HepG2 (cell line): ENCODE data around the gene TJAP1. TPM values are rescaled to one million over a fixed set of nuclear protein-coding genes. Genes with fewer than 3 reads are reported as not detected.

Experiments
- AKAP8 ChIP-seq: sonication (generic); formaldehyde crosslinking; IDR thresholded peaks from 2 replicates; pipeline ENCODE4 v1.5.1; 2020; ENCODE audit warnings: mild to moderate bottlenecking, missing genetic modification reagents
- GPN1 ChIP-seq: sonication (generic); formaldehyde crosslinking; IDR thresholded peaks from 2 replicates; pipeline ENCODE4 v1.5.1; 2020; ENCODE audit warnings: missing genetic modification reagents, borderline replicate concordance
- KLF6 ChIP-seq: IDR thresholded peaks from 2 replicates; pipeline ENCODE4 v1.8.0; 2016; ENCODE audit warnings: missing biosample characterization, missing genetic modification reagents
- NONO ChIP-seq, 2 experiments: fragments of 450-650 bp in 1 of 2; sonication (generic) in 1 of 2; formaldehyde crosslinking in 1 of 2; IDR thresholded peaks in 1 of 2; conservative IDR thresholded peaks in 1 of 2; 2 replicates each; pipeline versions ENCODE4 v1.6.1 to v1.8.0; 2017 to 2022; ENCODE audit warnings: mild to moderate bottlenecking in 1 of 2, missing genetic modification reagents in 1 of 2, moderate library complexity in 1 of 2
- PHF8 ChIP-seq: sonication (generic); formaldehyde crosslinking; IDR thresholded peaks from 2 replicates; pipeline ENCODE4 v1.5.0; 2020; ENCODE audit warnings: missing genetic modification reagents
- SMYD3 ChIP-seq: sonication (generic); formaldehyde crosslinking; IDR thresholded peaks from 2 replicates; pipeline ENCODE4 v1.8.1; 2023; ENCODE audit warnings: mild to moderate bottlenecking, missing genetic modification reagents
- ZKSCAN5 ChIP-seq: sonication (generic); formaldehyde crosslinking; IDR thresholded peaks from 2 replicates; pipeline ENCODE4 v1.5.1; 2020; ENCODE audit warnings: mild to moderate bottlenecking, missing genetic modification reagents
- ZNF296 ChIP-seq: sonication (generic); formaldehyde crosslinking; conservative IDR thresholded peaks from 2 replicates; pipeline ENCODE4 v1.5.0; 2020; ENCODE audit warnings: mild to moderate bottlenecking, missing genetic modification reagents
- ZNF382 ChIP-seq: sonication (generic); formaldehyde crosslinking; IDR thresholded peaks from 2 replicates; pipeline ENCODE4 v1.5.0; 2020; ENCODE audit warnings: missing genetic modification reagents, mild to moderate bottlenecking, borderline replicate concordance
- ZNF687 ChIP-seq: sonication (generic); formaldehyde crosslinking; IDR thresholded peaks from 2 replicates; pipeline ENCODE4 v1.5.1; 2020; ENCODE audit warnings: mild to moderate bottlenecking, missing genetic modification reagents, moderate library complexity
- polyA plus RNA-seq, 8 experiments: library from polyadenylated mRNA; depleted of rRNA in 3 of 8; stranded (reverse) in 7 of 8; unstranded in 1 of 8; fragments of >200 nt; fragmentation: Illumina TruSeq in 4 of 8; extraction: Trizol in 4 of 8; gene quantifications; 2 replicates each; pipeline versions ENCODE4 v1.2.1 to v1.2.3, GENCODE V29; 2011 to 2016; ENCODE audit warnings: low read depth in 4 of 8, missing spikeins in 1 of 8, mixed read lengths in 1 of 8; ENCODE audit not compliant: insufficient read depth in 1 of 8
- total RNA-seq, 5 experiments: library from RNA; depleted of rRNA; stranded (reverse); fragments of >200 nt; fragmentation: Illumina TruSeq; extraction: Trizol; gene quantifications; 2 replicates each; pipeline ENCODE4 v1.2.3, GENCODE V29; 2016; ENCODE audit warnings: low read depth in 1 of 5
- TF ChIP-seq, protein P1 (sequence below): sonication (generic); formaldehyde crosslinking; IDR thresholded peaks from 2 replicates; pipeline ENCODE4 v1.8.0; 2022; ENCODE audit warnings: missing genetic modification reagents, mild to moderate bottlenecking, inconsistent platforms, borderline replicate concordance
- TF ChIP-seq, protein P2 (sequence below): sonication (generic); formaldehyde crosslinking; IDR thresholded peaks from 2 replicates; pipeline ENCODE4 v1.4.0; 2020; ENCODE audit warnings: missing genetic modification reagents
- TF ChIP-seq, protein P3 (sequence below): IDR thresholded peaks from 2 replicates; pipeline ENCODE4 v1.6.1; 2016; ENCODE audit warnings: low read depth
- TF ChIP-seq, protein P4 (sequence below): IDR thresholded peaks from 2 replicates; pipeline ENCODE4 v1.6.1; 2012; ENCODE audit warnings: low read depth, low read length, improper control_type of control experiment

TJAP1 gene
- total and polyA plus RNA-seq, 2 of the 13 experiments (the other 11 are each of a cell fraction or from before 2014, with no cell fraction given), result 15.7 to 41.6 TPM

- TF ChIP-seq, protein P1, sequence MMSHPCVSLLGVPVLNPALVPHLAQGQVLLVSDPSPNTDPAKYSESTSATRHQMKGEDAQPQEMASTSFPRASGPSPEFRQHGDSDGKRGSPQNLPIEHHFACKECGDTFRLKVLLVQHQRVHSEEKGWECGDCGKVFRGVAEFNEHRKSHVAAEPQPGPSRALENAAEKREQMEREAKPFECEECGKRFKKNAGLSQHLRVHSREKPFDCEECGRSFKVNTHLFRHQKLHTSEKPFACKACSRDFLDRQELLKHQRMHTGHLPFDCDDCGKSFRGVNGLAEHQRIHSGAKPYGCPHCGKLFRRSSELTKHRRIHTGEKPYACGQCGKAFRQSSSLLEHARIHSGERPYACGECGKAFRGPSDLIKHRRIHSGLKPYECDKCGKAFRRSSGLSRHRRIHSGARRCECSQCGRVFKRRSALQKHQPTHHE (CRISPR knock-in tag), result no peak
- TF ChIP-seq AKAP8, result peak; percentile 25; the same call in 1 of the 2 replicates
- no peak for TF ChIP-seq GPN1 (CRISPR knock-in tag)
- TF ChIP-seq ZNF382, result no peak
- TF ChIP-seq, protein P2, sequence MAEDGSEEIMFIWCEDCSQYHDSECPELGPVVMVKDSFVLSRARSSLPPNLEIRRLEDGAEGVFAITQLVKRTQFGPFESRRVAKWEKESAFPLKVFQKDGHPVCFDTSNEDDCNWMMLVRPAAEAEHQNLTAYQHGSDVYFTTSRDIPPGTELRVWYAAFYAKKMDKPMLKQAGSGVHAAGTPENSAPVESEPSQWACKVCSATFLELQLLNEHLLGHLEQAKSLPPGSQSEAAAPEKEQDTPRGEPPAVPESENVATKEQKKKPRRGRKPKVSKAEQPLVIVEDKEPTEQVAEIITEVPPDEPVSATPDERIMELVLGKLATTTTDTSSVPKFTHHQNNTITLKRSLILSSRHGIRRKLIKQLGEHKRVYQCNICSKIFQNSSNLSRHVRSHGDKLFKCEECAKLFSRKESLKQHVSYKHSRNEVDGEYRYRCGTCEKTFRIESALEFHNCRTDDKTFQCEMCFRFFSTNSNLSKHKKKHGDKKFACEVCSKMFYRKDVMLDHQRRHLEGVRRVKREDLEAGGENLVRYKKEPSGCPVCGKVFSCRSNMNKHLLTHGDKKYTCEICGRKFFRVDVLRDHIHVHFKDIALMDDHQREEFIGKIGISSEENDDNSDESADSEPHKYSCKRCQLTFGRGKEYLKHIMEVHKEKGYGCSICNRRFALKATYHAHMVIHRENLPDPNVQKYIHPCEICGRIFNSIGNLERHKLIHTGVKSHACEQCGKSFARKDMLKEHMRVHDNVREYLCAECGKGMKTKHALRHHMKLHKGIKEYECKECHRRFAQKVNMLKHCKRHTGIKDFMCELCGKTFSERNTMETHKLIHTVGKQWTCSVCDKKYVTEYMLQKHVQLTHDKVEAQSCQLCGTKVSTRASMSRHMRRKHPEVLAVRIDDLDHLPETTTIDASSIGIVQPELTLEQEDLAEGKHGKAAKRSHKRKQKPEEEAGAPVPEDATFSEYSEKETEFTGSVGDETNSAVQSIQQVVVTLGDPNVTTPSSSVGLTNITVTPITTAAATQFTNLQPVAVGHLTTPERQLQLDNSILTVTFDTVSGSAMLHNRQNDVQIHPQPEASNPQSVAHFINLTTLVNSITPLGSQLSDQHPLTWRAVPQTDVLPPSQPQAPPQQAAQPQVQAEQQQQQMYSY (CRISPR knock-in tag), result no peak
- TF ChIP-seq ZKSCAN5, result no peak
- TF ChIP-seq, protein P3, sequence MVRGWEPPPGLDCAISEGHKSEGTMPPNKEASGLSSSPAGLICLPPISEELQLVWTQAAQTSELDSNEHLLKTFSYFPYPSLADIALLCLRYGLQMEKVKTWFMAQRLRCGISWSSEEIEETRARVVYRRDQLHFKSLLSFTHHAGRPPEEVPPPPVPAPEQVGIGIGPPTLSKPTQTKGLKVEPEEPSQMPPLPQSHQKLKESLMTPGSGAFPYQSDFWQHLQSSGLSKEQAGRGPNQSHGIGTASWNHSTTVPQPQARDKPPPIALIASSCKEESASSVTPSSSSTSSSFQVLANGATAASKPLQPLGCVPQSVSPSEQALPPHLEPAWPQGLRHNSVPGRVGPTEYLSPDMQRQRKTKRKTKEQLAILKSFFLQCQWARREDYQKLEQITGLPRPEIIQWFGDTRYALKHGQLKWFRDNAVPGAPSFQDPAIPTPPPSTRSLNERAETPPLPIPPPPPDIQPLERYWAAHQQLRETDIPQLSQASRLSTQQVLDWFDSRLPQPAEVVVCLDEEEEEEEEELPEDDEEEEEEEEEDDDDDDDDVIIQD (CRISPR knock-in tag), result 0 out of 2 replicates have a peak, but pooled peaks have one; percentile 50
- no peak for TF ChIP-seq SMYD3 (CRISPR knock-in tag)
- TF ChIP-seq, protein P4, sequence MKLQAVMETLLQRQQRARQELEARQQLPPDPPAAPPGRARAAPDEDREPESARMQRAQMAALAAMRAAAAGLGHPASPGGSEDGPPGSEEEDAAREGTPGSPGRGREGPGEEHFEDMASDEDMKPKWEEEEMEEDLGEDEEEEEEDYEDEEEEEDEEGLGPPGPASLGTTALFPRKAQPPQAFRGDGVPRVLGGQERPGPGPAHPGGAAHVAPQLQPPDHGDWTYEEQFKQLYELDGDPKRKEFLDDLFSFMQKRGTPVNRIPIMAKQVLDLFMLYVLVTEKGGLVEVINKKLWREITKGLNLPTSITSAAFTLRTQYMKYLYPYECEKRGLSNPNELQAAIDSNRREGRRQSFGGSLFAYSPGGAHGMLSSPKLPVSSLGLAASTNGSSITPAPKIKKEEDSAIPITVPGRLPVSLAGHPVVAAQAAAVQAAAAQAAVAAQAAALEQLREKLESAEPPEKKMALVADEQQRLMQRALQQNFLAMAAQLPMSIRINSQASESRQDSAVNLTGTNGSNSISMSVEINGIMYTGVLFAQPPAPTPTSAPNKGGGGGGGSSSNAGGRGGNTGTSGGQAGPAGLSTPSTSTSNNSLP, result no peak
- TF ChIP-seq KLF6 (CRISPR knock-in tag), result 0 out of 2 replicates have a peak, but pooled peaks have one; percentile 59
- no peak for TF ChIP-seq ZNF296
- TF ChIP-seq ZNF687 (CRISPR knock-in tag), result peak; percentile 38; the same call in 1 of the 2 replicates
- no peak; the same call in 1 of the 2 replicates for TF ChIP-seq PHF8 (CRISPR knock-in tag)
- TF ChIP-seq NONO (IDR thresholded peaks at IDR 0.05), result no peak
- 0 out of 2 replicates have a peak, but pooled peaks have one; percentile 50 for TF ChIP-seq NONO (CRISPR knock-in tag; conservative IDR thresholded peaks at IDR 0.05)
These were observed 29.5 kb downstream of the TJAP1 start (continued) for GRCh38 chr6:43506667-43507471.
